ELF-1 (cell line): Measurements from ENCODE around the gene NR6A1.

Source experiments
- DNase-seq: peaks from one replicate; pipeline ENCODE4 v3.0.0-alpha.2; 2016; ENCODE audit warnings: low read depth, low spot score

NR6A1 gene

GRCh38 chr9:124771021-124771866 lies at the start of gene NR6A1:
Gene NR6A1 (minus strand): TSS chr9:124771311.
- peak; percentile 98 for DNase-seq

DNA sequence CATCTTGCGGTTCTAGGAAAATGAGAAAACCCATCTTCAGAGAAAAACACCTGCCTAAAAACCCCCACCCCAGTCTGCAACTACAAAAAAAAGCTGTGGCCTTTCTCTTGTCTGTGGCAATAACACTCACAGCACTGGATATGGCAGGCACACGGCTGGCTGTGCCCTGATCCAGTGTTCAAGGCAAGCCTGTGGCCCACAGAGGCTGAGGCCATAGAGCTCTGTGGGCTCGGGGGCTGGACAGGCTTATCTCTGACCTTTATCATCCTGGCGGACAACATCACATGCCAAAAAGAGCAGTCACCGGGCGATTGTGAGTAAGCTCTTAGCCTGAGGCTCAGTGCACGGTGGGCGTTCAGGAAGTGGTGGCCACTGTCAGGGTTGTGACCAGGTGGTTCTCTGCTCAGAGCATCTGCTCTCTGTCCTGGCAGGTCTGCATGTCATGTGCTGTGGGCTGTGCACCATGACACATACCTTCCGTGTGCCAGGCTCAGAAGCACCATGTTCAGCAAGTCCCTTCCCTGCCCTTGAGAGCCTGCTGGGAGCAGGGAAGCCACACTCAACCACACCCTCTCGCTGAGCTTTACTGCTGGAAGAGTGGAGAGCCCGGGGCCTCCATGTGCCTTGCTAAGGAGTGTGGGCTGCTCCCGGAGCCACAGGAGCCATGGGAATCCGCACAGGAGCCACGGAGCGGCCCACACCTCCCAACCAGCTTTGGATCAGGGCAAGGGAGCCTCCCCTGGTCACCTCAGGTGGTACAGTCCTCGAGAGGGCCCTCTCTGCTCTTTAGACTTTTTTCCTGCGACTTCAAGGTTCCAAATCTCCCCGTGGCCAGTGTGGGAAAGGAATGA lies 47.5 kb upstream of the NR6A1 start:
- peak; percentile 89 for DNase-seq

DNA sequence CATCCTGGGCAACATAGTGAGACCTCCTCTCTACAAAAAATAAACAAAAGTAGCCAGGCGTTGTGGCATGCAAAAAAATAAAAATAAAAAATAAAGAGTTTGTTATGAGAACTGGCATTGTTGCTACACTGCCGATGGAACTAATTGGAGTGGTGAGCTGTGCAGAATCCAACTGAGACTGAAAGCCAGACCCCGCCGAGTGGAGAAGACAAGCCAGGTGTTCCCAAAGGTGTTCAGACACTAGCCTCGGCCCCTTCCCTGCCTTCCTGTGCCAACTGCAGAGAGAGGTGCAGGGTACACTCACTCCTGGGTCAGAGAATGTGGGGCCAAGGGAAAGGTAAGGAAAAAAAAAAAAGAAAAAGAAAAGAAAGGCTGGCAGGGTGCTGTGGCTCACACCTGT lies 44.5 kb upstream of the NR6A1 start:
- no peak for DNase-seq

DNA sequence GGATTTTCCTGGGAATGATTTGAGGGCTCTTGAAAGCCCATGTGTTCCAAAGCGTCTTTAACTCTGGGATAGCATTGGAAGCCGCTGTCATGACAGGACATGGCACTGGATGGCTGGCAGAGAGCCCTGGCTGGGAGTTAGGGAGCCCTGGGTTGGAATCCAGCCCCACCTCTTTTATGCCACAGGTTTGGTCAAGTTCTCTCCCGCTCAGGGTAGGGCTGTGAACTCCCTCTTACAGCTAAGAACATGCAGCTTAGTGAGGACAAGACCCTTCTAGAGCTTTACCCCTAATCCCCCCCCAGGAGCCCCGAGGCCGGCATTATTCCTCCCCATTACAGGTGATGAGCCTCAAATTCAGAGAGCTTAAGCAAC lies 43.0 kb upstream of the NR6A1 start:
- no peak for DNase-seq

GRCh38 chr9:124813501-124814163 lies 42.5 kb upstream of the NR6A1 start:
- DNase-seq, result peak; percentile 39

DNA sequence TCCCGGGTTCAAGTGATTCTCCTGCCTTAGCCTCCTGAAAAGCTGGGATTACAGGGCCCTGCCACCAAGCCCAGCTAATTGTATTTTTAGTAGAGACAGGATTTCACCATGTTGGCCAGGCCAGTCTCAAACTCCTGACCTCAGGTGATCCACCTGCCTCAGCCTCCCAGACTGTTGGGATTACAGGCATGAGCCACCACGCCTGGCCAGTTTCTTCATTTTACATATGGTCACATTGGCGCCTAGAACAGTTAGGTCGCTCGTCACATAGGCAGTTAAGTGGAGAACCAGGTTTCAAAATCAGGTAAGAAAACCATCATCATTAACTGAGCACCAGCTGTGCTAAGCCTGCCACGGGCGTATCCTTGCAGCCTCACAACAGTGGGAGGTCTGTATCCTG lies 41.9 kb upstream of the NR6A1 start:
- DNase-seq, result peak; percentile 40

DNA sequence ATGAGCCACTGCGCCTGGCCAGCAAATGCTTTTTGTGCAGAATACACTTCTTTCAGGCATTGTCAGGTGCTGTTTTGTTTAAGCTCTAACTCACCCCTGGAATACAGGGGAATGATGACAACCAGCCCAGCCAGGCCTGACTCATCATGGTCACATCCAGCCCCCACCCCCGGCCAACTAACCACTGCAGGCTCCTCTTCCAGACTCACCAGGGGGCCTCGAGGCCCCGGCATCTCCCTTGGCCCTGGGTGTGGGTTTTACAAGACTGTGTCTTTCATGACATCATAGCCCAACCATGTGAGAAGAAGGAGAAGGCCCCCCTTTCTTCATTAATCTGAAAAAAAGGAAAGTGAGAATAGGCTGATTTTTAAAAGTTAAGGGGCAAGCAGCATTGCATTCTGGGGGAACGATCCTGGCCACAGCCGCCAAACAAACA lies 41.3 kb upstream of the NR6A1 start:
- DNase-seq, result peak; percentile 93

DNA sequence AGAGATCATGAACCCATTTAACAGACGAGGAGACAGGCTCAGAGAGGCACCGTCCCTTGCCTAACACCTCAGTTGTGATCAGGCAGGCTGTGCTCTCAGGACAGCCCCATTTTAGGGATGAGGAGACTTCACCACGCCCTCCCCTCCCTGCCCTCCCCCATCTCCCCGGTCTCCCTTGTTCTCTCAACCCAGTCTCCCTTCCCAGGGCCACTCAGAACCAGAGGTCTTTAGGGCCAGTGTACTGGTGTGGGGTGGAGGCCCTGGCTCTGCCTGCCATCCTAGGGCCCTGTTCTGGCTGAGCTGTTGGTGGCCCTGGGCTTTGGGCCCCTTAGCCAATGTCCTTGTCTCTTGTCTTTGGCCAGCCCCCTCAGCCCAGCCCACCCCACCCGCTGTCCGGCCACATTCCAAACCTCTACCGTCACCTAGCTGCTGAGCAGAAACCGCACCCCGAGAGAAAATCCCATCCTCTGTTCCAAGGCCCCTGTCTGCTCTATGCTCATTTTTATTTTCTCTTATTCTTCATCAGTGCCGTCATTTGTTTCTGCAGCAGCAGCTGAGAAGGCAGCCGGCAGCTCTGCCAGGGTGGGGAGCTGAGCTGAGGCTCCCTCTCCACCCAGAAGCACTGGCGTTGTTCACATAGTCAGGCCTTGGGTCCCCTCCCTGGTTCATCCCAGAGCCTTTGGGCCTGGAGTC lies 39.7 kb upstream of the NR6A1 start:
- DNase-seq, result peak; percentile 93

GRCh38 chr9:124809741-124810500 lies 38.8 kb upstream of the NR6A1 start:
- DNase-seq, result no peak

- DNase-seq, result peak; percentile 89
Measured at GRCh38 chr9:124809211-124809610, 38.1 kb upstream of the NR6A1 start.

DNA sequence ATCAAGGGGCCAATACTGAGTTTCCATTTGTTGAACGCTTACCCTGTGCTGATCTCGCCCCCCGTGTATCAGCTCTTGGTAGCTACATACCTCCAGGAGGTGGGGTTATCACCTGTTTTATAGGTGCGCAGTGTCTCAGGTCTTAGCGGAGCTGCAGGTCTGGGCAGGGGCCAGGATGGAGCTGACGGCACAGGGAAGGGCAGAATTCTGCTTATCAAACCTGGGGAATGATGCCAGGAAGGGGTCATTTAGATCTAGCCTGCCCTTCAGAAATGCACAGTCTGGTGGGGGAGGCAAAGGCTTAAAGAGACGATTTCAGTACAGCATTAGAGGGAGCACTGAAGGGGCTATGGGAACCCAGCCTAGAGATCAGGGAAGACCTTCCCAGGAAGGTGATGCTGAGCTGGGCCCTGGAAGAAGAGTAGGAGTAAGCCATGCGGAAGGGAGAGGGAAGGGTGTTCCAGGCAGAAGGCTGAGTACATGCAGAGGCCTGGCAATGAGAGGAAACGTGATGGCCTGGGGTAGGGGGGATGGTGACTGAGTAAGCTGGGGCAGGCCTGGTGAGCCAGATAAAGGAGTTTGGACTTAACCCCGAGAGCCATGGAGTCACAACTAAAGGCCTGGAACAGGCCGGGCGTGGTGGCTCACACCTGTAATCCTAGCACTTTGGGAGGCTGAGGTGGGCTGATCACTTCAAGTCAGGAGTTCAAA lies 37.3 kb upstream of the NR6A1 start:
- DNase-seq, result peak; percentile 46

DNA sequence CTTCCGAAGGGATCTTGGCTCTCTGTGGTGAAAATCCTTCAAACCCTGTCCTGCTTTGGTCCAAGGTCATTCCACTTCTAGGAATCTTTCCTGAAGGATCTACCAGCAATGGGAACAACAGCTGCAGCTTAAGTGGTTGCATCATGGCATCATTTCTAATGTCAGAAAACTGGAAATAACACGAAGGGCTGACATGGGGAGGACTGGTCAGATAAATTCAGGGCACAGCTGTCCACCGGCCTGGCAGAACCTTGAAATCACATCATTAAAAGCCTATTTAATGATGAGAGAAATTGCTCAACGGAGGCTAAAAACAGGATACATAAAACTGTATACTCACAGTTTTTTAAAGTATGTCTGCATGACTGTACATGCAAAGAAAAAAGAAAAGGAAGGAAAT lies 34.1 kb upstream of the NR6A1 start:
- DNase-seq, result no peak

DNA sequence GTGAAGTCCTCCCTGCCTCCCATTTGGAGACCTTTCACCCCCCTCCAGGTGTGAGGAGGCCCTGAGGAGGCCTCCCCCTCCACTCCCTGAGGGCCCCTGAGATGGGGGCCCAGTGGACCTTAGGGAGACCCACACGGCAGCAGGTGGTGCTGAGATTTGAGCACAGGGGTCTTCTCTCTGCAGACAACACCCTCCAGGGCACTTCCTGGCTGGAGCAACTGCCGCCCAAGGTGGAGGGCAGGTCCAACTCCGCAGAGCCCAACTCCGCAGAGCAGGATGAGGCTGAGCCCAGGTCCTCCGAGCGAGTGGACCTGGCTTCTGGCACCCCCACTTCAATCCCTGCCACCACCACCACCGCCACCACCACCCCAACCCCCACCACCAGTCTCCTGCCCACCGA lies 32.8 kb upstream of the NR6A1 start:
- no peak for DNase-seq

GRCh38 chr9:124802426-124802825 lies 31.3 kb upstream of the NR6A1 start:
- DNase-seq, result no peak

GRCh38 chr9:124801356-124801755 lies 30.2 kb upstream of the NR6A1 start:
- no peak for DNase-seq

DNA sequence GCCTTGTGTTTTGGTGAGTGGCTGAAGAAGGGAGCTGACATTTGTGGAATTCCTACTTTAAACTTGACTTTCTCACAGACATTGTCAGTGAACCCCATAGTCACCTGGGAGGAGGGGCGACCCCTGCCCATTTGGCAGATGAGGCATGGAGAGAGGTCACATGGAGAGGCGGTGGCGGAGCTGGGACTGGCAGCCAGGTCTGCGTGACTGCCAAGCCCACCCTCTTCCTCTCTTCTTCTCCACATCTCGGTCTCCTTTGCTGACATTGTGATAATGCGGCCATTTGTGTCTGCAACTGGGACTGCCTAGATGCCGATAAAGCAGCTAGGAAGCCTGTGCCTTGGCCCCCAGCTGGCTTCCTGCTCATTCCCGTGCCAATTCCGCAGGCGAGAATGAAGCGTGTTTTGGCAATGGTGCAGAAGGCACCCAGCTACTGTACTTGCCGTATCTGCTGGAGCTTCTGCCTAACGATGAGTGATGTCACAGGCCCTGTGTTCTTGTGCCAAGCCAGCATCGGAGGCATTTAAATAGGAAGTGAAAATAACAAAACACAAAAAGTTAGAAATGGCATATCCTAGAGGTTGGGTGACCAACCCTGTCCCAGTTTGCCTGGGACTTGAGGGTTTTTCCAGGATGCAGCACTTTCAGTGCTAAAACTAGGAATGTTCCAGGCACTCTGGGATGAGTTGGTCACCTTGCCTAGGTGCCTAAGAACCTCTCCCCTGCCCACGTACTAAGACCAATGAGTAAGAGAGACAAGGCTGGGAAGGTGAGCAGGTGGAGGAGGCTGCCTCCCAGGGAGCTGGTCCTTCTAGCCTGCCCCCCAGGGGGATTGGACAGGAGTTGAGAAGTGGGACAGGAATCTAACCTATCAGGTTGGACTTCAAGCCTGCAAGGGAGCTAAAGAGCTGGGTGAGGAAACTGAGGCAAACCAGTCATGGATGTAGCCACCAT lies 29.5 kb upstream of the NR6A1 start:
- DNase-seq, result no peak

DNA sequence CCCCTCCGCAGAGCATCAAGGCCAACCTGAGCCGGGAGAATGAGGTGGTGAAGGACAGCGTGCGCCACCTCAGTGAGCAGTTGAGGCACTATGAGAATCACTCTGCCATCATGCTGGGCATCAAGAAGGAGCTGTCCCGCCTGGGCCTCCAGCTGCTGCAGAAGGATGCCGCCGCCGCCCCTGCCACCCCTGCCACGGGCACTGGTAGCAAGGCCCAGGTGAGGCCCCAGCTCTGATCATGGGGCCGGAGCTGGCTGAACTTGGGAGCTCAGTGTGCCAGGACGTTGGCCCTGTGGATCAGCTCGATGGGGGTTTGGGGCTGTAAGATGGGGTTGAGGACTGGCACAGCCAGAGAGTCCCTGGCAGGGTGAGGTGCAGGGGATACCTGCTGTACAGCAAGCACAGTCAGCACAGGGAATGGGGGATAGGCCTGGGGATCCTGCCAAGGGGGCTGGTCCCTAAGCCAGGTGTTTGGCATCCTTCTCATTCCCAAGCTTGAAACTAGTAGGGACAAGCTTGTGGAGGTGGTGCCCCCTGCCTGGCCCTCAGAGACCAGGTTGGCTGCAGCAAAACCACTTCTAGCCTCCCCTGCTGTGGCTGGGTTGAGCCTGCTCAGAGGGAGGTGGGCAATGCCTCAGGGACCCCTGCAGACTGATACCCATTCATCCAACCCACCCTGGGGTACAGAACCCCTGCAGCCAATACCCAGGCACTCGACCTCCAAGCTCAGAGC lies 28.3 kb upstream of the NR6A1 start:
- no peak for DNase-seq

- no peak for DNase-seq
Measured at GRCh38 chr9:124797343-124798103, 26.4 kb upstream of the NR6A1 start.
